ENCODE data around the gene CENPX.

CENPX gene

DNA sequence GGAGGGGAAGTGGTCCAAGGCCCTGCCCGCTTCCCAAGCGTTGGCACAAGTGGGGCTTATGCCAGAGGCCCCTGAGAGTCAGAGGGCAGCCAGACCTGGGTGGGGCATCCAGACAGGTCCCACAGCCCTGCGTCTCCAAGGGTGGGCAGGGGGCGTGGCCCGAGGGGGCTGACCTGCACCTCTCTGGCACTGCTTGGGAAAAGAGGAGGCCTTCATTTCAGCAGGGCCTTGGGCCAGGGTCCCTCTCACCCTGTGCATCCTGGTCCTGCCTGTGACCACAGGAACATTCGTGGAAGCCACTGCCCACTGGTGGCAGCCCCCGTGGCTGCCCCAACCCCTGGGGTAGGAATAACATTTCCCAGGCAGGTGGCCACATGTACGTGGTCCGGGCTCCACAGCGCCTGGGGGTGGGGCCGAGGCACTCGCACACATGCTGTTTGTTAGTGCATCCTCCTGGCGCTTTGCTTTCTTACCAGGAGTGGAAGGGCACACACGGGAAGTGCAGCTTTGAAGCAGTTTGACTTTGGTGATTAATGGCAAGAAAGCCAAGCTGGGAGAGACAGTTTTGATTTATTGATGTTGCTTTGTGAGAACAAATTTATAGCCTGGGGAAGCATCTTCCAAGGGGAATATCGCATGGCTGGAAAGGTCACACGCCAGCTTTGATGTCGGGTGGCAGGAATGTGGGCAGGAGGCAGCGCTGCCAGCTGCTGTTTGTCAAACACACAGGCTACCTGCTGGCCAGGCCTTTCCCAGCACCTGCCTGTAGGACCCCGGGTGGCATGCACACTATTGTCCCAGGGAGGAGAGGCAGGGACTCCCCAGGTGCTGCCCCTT is 4.3 kb downstream of the CENPX start:
- no peak for FAIRE-seq
- TF ChIP-seq POLR2A (IDR thresholded peaks at IDR 0.05; ENCODE audit: low read depth, low read length) (no peak), TAF1 (IDR thresholded peaks at IDR 0.05; ENCODE audit: borderline replicate concordance, low read depth, low read length) (no peak), POLR2AphosphoS5 (IDR thresholded peaks at IDR 0.05; ENCODE audit: low read depth, low read length) (no peak)
- no peak for DNase-seq (ENCODE audit: insufficient read length)

DNA sequence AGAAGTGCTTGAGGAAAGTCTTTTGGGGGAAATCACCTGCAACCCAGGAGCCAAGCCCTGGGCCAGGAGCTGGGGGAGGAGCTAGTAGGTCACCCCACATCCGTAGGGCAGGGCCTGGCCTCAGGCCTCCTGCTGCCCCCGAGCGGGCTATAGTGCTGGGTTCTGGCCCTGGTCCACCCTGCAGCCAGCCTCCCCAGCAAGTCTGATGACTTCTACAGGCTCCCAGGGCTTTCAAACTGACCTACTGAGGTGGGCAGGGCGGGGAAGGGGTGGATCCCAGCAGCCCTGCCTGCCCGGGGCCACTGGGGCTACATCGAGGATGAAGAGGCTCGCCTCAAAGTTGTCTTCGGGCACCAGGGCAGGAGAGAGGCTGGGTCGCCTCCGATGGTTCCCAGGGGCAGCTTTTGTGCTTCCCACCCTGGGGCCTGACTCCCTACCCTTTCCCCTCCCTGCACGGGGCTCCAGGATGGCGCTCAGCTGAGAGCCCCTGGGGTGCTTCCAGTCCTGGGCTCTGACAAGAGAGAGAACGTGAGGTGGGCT is 5.0 kb downstream of the CENPX start:
- DNase-seq (ENCODE audit: insufficient read length) = no peak
- no peak for TF ChIP-seq POLR2A (IDR thresholded peaks at IDR 0.05; ENCODE audit: low read depth, low read length)
- no peak; the same call in 1 of the 2 replicates for TF ChIP-seq POLR2AphosphoS5 (IDR thresholded peaks at IDR 0.05; ENCODE audit: low read depth, low read length)
- no peak for TF ChIP-seq TAF1 (IDR thresholded peaks at IDR 0.05; ENCODE audit: borderline replicate concordance, low read depth, low read length)
- no peak for FAIRE-seq

DNA sequence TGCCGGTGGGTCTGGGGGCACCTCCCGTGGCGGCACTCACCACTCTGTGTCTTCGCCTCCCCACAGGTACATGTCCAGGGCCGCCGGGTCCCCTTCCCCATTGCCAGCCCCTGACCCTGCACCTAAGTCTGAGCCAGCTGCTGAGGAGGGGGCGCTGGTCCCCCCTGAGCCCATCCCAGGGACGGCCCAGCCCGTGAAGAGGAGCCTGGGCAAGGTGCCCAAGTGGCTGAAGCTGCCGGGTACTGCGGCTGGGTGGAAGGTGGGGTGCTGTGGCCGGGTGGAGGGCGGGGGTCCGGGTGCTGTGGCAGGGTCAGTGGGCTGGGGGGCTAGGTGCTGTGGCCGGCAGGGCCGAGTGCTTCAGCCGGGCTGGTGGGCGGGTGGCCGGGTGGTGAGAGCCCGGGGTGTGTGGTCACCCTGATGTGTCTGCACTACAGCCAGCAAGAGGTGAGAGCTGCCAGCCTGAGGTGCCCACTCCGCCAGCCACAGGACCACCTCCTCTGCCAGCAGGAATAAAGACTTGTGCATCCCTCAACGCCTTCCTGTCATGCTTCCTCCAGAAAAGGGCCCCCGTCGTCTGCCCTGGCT is 5.7 kb downstream of the CENPX start:
- TF ChIP-seq TAF1 (IDR thresholded peaks at IDR 0.05; ENCODE audit: borderline replicate concordance, low read depth, low read length) = no peak
- TF ChIP-seq POLR2A (IDR thresholded peaks at IDR 0.05; ENCODE audit: low read depth, low read length) = no peak
- TF ChIP-seq POLR2AphosphoS5 (IDR thresholded peaks at IDR 0.05; ENCODE audit: low read depth, low read length) = no peak
- DNase-seq (ENCODE audit: insufficient read length) = no peak
- FAIRE-seq = no peak

DNA sequence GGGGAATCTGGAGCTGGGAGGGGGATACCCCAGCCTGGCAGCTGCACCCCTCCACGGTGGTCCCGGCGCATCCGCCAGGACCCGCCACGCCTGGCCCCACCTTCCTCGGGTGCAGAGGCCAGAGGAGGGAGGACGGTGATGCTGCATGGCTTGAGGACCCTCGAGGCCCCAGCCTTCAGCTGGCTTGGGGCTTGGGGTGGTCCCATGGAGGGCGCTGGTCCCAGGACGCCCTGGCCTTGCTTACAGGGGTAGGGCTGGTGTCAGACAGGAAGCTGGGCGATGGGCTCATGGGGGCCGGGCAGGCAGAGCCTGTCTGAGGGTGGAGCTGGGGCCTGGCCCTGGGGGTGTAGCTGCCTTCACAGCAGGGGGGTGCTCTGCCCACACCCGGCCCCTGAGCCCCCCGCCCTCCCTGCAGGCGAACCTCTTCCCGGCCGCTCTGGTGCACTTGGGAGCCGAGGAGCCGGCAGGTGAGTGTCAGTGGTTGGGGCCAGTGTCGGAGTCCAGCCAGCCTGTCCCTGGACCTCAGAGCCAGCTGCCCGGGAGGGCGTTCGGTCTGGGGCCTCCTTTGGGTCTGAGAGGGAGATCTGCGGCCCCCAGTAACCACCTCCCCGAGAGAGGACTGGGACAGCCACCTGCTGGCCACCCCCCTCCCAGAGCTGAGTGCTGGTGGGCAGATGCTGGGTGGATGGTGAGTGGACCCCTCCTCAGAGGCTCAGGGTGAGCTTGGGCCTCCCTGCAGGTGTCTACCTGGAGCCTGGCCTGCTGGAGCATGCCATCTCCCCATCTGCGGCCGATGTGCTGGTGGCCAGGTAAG is 6.4 kb downstream of the CENPX start:
- FAIRE-seq (no peak), DNase-seq (ENCODE audit: insufficient read length) (no peak)
- TF ChIP-seq POLR2AphosphoS5 (IDR thresholded peaks at IDR 0.05; ENCODE audit: low read depth, low read length) = no peak
- TF ChIP-seq TAF1 (IDR thresholded peaks at IDR 0.05; ENCODE audit: borderline replicate concordance, low read depth, low read length) = no peak
- TF ChIP-seq POLR2A (IDR thresholded peaks at IDR 0.05; ENCODE audit: low read depth, low read length) = no peak

DNA sequence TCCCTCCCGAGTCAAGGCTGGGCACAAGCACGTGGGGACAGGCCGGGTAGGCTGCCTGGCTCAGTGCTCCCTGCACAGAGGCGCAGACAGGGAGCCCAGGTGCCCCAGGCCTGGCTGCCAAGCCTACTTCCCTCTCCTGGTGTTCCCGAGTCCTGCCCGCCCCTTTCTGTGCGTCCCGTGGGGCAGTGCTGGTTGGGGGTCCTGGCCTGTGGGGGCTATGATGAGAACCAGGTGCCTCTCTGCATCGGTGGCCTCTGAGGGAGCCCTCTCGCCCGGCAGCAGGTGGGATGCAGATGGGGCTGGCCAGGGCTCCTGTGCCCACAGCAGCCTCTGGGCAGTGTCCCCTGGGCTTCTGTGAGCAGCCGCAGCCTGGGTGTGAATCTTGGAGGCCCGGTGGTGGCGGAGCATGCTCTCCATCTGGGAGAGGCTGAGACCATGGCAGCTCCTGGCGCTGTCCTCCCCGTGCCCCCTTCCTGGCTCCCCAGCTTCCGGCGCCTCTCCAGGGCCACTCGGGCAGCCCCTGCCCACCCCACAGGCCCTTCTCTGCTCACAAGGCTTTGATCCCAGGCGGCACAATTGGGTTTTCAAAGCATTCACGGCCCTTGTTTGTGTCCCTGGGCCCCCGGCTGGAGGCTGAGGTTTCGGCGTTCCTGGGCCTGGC is 7.2 kb downstream of the CENPX start:
- FAIRE-seq (no peak), DNase-seq (ENCODE audit: insufficient read length) (no peak)
- TF ChIP-seq TAF1 (IDR thresholded peaks at IDR 0.05; ENCODE audit: borderline replicate concordance, low read depth, low read length) = no peak
- TF ChIP-seq POLR2AphosphoS5 (IDR thresholded peaks at IDR 0.05; ENCODE audit: low read depth, low read length) = no peak
- no peak for TF ChIP-seq POLR2A (IDR thresholded peaks at IDR 0.05; ENCODE audit: low read depth, low read length)

DNA sequence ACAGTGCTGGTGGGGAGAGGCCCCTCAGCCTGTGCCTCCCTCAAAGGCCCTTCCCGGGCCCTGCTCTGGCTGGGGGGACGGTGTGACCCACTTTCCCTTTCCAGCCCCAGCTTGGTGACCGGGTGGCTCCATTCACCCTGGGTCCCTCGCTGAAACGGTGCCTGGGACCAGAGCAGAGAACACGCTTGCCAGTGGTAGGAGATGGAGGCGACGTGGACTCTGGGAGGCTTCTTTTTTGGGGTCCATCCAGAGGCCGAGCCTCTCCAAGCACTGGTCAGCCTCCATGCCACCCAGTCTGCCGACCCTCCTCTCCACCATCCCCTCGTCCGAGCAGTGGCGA is 7.7 kb downstream of the CENPX start:
- TF ChIP-seq POLR2AphosphoS5 (IDR thresholded peaks at IDR 0.05; ENCODE audit: low read depth, low read length) (no peak), TAF1 (IDR thresholded peaks at IDR 0.05; ENCODE audit: borderline replicate concordance, low read depth, low read length) (no peak), POLR2A (IDR thresholded peaks at IDR 0.05; ENCODE audit: low read depth, low read length) (no peak)
- FAIRE-seq (no peak), DNase-seq (ENCODE audit: insufficient read length) (no peak)

DNA sequence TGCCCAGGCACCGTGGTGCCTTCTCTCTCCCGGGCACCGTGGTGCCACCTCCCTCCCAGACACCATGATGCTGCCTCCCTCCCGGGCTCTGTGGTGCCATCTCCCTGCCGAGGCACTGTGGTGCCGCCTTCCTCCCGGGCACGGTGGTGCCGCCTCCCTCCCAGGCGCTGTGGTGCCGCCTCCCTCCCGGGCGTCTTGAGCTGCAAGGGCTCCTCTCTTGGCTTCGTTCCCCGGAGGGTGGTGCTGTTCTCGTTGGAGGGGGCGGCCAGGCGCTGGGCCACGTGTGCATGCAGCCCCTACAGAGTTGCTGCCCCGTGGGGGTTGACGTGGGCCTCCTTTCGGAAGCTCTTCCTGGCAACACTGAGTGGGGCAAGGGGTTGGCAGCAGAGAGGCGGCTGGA is 8.2 kb downstream of the CENPX start:
- FAIRE-seq (no peak), DNase-seq (ENCODE audit: insufficient read length) (no peak)
- TF ChIP-seq POLR2A (IDR thresholded peaks at IDR 0.05; ENCODE audit: low read depth, low read length) = no peak
- TF ChIP-seq TAF1 (IDR thresholded peaks at IDR 0.05; ENCODE audit: borderline replicate concordance, low read depth, low read length) = no peak
- TF ChIP-seq POLR2AphosphoS5 (IDR thresholded peaks at IDR 0.05; ENCODE audit: low read depth, low read length) = no peak

DNA sequence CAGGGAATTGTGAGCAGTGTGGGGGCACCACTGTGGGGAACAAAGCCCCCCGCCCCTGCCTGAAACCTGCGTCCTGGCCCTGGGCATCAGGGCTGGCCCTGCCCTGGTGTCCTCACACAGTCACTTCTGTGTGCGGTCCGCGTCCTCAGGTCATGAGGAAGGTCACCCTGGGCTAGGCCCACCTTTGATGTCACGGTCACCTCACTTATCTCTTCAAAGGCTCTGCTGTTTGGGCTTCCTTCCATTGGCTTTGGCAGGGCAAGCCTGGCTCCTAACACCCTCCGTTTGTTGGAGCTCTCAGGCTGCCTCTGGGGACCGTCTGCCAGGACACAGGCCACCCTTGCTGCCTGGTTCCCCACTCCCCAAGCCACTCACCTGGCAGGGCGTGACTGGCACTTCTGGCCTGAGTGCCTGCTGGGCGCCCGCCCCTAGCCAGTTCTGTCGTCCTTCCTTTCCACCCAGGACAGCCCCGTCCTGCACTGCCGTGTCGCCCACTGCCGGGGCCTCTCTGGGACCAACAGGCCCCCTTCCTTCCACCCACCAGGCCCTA is 8.8 kb downstream of the CENPX start:
- no peak for DNase-seq (ENCODE audit: insufficient read length)
- no peak for FAIRE-seq
- TF ChIP-seq POLR2AphosphoS5 (IDR thresholded peaks at IDR 0.05; ENCODE audit: low read depth, low read length) (no peak), POLR2A (IDR thresholded peaks at IDR 0.05; ENCODE audit: low read depth, low read length) (no peak)

DNA sequence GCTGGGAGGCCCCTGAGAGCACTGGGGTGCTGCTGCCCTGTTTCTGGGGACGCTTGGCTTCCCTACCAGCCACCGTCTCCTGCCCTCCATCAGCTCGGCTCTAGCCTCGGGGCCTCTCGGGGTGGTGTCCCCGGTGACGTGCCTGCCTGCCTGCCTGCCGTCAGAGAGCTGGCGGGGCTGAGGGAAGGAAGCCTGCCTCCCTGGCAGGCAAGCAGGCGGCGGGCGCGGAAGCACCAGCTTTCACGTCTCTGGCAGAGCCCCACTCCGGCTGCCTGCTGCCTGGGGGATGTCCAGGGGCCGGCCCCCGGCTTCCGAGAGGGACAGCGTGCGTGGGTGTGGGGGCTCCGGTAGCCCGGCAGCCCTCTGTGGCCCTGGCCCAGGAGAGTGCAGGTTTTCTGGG is 9.3 kb downstream of the CENPX start:
- no peak for FAIRE-seq

DNA sequence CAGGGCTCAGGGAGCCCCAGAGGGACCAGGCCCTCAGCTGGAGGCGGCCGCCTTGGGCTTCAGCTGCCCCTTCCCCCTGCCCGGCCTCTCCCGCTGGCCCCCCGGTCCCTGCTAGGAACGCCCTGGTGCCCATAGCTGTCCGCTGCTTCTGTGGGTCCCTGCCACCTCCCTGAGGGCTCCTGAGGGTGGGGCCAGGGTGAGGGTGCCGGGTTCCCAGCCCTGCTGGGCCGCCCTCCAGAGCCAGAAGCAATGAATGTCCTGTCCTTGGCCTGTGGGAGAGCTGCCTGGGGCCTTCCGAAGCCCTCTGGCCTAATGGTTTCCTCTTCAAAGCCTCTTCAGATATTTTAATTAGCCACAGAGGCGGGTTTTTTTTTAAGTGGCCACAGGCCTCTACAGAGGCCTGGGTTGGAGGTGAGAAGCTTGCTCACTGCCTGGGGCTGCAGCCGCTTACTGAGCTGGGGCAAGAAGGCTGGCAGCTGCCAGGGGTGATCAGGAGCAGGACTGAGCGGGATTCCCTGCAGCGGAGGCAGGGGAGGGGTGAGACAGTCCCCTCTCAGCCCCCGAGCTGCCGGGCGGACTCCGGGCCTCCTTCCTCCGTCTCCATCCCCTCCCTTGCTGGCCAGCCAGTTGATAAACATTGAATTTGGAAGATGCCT is 9.9 kb downstream of the CENPX start:
- TF ChIP-seq TAF1 (IDR thresholded peaks at IDR 0.05; ENCODE audit: borderline replicate concordance, low read depth, low read length) = no peak
- no peak for TF ChIP-seq POLR2A (IDR thresholded peaks at IDR 0.05; ENCODE audit: low read depth, low read length)
- TF ChIP-seq POLR2AphosphoS5 (IDR thresholded peaks at IDR 0.05; ENCODE audit: low read depth, low read length) = no peak
- FAIRE-seq (no peak), DNase-seq (ENCODE audit: insufficient read length) (no peak)

More for the DNA sequence above, 9.3 kb downstream of the CENPX start:
- no peak for TF ChIP-seq TAF1 (IDR thresholded peaks at IDR 0.05; ENCODE audit: borderline replicate concordance, low read depth, low read length)
- no peak for TF ChIP-seq POLR2A (IDR thresholded peaks at IDR 0.05; ENCODE audit: low read depth, low read length)
- no peak for TF ChIP-seq POLR2AphosphoS5 (IDR thresholded peaks at IDR 0.05; ENCODE audit: low read depth, low read length)
- DNase-seq (ENCODE audit: insufficient read length) = no peak
